Mesothelial cell of epicardium (in vitro differentiated cells): Measurements from ENCODE around the gene TEX48. TPM values are rescaled to one million over a fixed set of nuclear protein-coding genes. Genes with fewer than 3 reads are reported as not detected.
A peak's percentile ranks its signal among the peaks of the same experiment; 100 is the strongest.

Experiments
- DNase-seq, 2 experiments: peaks; one replicate each; pipeline ENCODE4 v3.0.0; 2021; ENCODE audit warnings: low spot score in 2 of 2; ENCODE audit not compliant: unreplicated experiment in 2 of 2
- H3K27ac Mint-ChIP-seq: 2 replicates; pipeline ENCODE4 v1.8.0; 2021; ENCODE audit warnings: mixed read lengths
- H3K27me3 Mint-ChIP-seq: 2 replicates; pipeline ENCODE4 v1.8.0; 2021; ENCODE audit warnings: low read depth, mixed read lengths
- H3K36me3 Mint-ChIP-seq: 2 replicates; pipeline ENCODE4 v1.8.0; 2021; ENCODE audit warnings: mixed read lengths
- H3K4me1 Mint-ChIP-seq: 2 replicates; pipeline ENCODE4 v1.8.0; 2021; ENCODE audit warnings: mixed read lengths
- H3K4me3 Mint-ChIP-seq: 2 replicates; pipeline ENCODE4 v1.8.0; 2021; ENCODE audit warnings: mild to moderate bottlenecking, moderate library complexity, mixed read lengths
- H3K9me3 Mint-ChIP-seq: 2 replicates; pipeline ENCODE4 v1.8.0; 2021; ENCODE audit warnings: mixed read lengths
- CTCF ChIP-seq: fragments of 200-600 bp; sonication (generic); IDR thresholded peaks from one replicate; pipeline ENCODE4 v1.5.0; 2021; ENCODE audit warnings: antibody characterized with exemption; ENCODE audit not compliant: unreplicated experiment
- total RNA-seq: library from RNA; stranded (reverse); gene quantifications from 3 replicates; pipeline ENCODE4 v1.2.1, GENCODE V29; 2021

TEX48 gene
- total RNA-seq, 1 donor from 2014 or later = not detected

- Mint-ChIP-seq H3K4me3 (no peak overlapping the region), H3K9me3 (peaks cover 4% of the 10 kb centered on the region), H3K27ac (no peak overlapping the region), H3K36me3 (no peaks in the 10 kb centered on the region), H3K4me1 (peaks cover 28% of the 10 kb centered on the region), H3K27me3 (no peaks in the 10 kb centered on the region)
- no peak for TF ChIP-seq CTCF
- DNase-seq = no peak
These were observed 854 bp upstream of the TEX48 start for GRCh38 chr9:114682846-114683245.

GRCh38 chr9:114680259-114681001 is 1.6 kb downstream of the TEX48 start:
- Mint-ChIP-seq H3K9me3 (peaks cover 4% of the 10 kb centered on the region), H3K4me3 (no peak overlapping the region), H3K27ac (peak overlapping the region; percentile 37), H3K4me1 (peaks cover 49% of the 10 kb centered on the region), H3K36me3 (no peaks in the 10 kb centered on the region), H3K27me3 (no peaks in the 10 kb centered on the region)
- DNase-seq = no peak
- TF ChIP-seq CTCF = no peak

GRCh38 chr9:114678795-114679194 is 3.2 kb downstream of the TEX48 start:
- Mint-ChIP-seq H3K4me1 (peaks cover 60% of the 10 kb centered on the region), H3K9me3 (peaks cover 3% of the 10 kb centered on the region), H3K4me3 (no peak overlapping the region), H3K36me3 (no peaks in the 10 kb centered on the region), H3K27ac (peak overlapping the region; percentile 98), H3K27me3 (no peaks in the 10 kb centered on the region)
- no peak for TF ChIP-seq CTCF
- no peak for DNase-seq

GRCh38 chr9:114678130-114678529 is 3.9 kb downstream of the TEX48 start:
- peaks cover 60% of the 10 kb centered on the region for H3K4me1 Mint-ChIP-seq
- H3K27ac Mint-ChIP-seq = peak overlapping the region; percentile 98
- no peak for DNase-seq
- peaks cover 3% of the 10 kb centered on the region for H3K9me3 Mint-ChIP-seq
- H3K27me3 Mint-ChIP-seq = no peaks in the 10 kb centered on the region
- TF ChIP-seq CTCF = no peak
- H3K36me3 Mint-ChIP-seq = no peaks in the 10 kb centered on the region
- H3K4me3 Mint-ChIP-seq = no peak overlapping the region

GRCh38 chr9:114677418-114677817 is 4.6 kb downstream of the TEX48 start:
- H3K4me3 Mint-ChIP-seq = no peak overlapping the region
- peak; percentile 62 to 77 for DNase-seq
- TF ChIP-seq CTCF = no peak
- H3K9me3 Mint-ChIP-seq = peaks cover 8% of the 10 kb centered on the region
- H3K27me3 Mint-ChIP-seq = no peaks in the 10 kb centered on the region
- peak overlapping the region; percentile 98 for H3K27ac Mint-ChIP-seq
- H3K4me1 Mint-ChIP-seq = peaks cover 60% of the 10 kb centered on the region
- H3K36me3 Mint-ChIP-seq = peaks cover 4% of the 10 kb centered on the region
